ENCODE measurements around the gene SLC44A3. TPM values are rescaled to one million over a fixed set of nuclear protein-coding genes. Genes with fewer than 3 reads are reported as not detected.

The SLC44A3 gene
- 100 to 1,000 TPM in 1 of 4 donors, 10 to 100 TPM in 3; 11.6 to 103 (median 78.2) TPM for polyA plus RNA-seq (ENCODE audit: insufficient read length in 4 of 4)

GRCh38 chr1:94819945-94820746 is at the start of gene SLC44A3:
TSS of gene SLC44A3 (plus strand) at chr1:94820357. CDS start at chr1:94820452, 95 bp downstream.
- no peak for DNase-seq (ENCODE audit: low read depth in 4 of 4, low spot score in 3 of 4)

- DNase-seq (ENCODE audit: low read depth in 4 of 4, low spot score in 3 of 4), result no peak
These were observed 47.9 kb upstream of the SLC44A3 start for GRCh38 chr1:94772230-94772641.

- no peak for DNase-seq (ENCODE audit: low read depth in 4 of 4, low spot score in 3 of 4)
These were observed 47.3 kb upstream of the SLC44A3 start for GRCh38 chr1:94772845-94773244.

- no peak for DNase-seq (ENCODE audit: low read depth in 4 of 4, low spot score in 3 of 4)
These were observed 46.8 kb upstream of the SLC44A3 start for GRCh38 chr1:94773296-94773809.

- DNase-seq (ENCODE audit: low read depth in 4 of 4, low spot score in 3 of 4), result no peak
These were observed 46.2 kb upstream of the SLC44A3 start for GRCh38 chr1:94773931-94774422.

- no peak for DNase-seq (ENCODE audit: low read depth in 4 of 4, low spot score in 3 of 4)
These were observed 43.7 kb upstream of the SLC44A3 start for GRCh38 chr1:94776474-94776873.

GRCh38 chr1:94777281-94777680 is 42.9 kb upstream of the SLC44A3 start:
- no peak for DNase-seq (ENCODE audit: low read depth in 4 of 4, low spot score in 3 of 4)

- no peak for DNase-seq (ENCODE audit: low read depth in 4 of 4, low spot score in 3 of 4)
These were observed 41.3 kb upstream of the SLC44A3 start for GRCh38 chr1:94778808-94779207.

GRCh38 chr1:94783342-94784189 is 36.6 kb upstream of the SLC44A3 start:
- no peak for DNase-seq (ENCODE audit: low read depth in 4 of 4, low spot score in 3 of 4)

GRCh38 chr1:94784190-94784515 is 36.0 kb upstream of the SLC44A3 start:
- DNase-seq (ENCODE audit: low read depth in 4 of 4, low spot score in 3 of 4), result no peak

GRCh38 chr1:94787691-94788090 is 32.5 kb upstream of the SLC44A3 start:
- no peak for DNase-seq (ENCODE audit: low read depth in 4 of 4, low spot score in 3 of 4)

GRCh38 chr1:94790246-94790645 is 29.9 kb upstream of the SLC44A3 start:
- no peak for DNase-seq (ENCODE audit: low read depth in 4 of 4, low spot score in 3 of 4)

GRCh38 chr1:94790670-94791069 is 29.5 kb upstream of the SLC44A3 start:
- no peak for DNase-seq (ENCODE audit: low read depth in 4 of 4, low spot score in 3 of 4)

- no peak for DNase-seq (ENCODE audit: low read depth in 4 of 4, low spot score in 3 of 4)
These were observed 27.5 kb upstream of the SLC44A3 start for GRCh38 chr1:94792473-94793295.

GRCh38 chr1:94793296-94793656 is 26.9 kb upstream of the SLC44A3 start:
- no peak for DNase-seq (ENCODE audit: low read depth in 4 of 4, low spot score in 3 of 4)

GRCh38 chr1:94795434-94795833 is 24.7 kb upstream of the SLC44A3 start:
- no peak for DNase-seq (ENCODE audit: low read depth in 4 of 4, low spot score in 3 of 4)

- DNase-seq (ENCODE audit: low read depth in 4 of 4, low spot score in 3 of 4), result no peak
These were observed 23.9 kb upstream of the SLC44A3 start for GRCh38 chr1:94796266-94796665.

- no peak for DNase-seq (ENCODE audit: low read depth in 4 of 4, low spot score in 3 of 4)
These were observed 22.9 kb upstream of the SLC44A3 start for GRCh38 chr1:94797291-94797690.

- no peak for DNase-seq (ENCODE audit: low read depth in 4 of 4, low spot score in 3 of 4)
These were observed 22.1 kb upstream of the SLC44A3 start for GRCh38 chr1:94798054-94798453.

GRCh38 chr1:94798462-94798861 is 21.7 kb upstream of the SLC44A3 start:
- no peak for DNase-seq (ENCODE audit: low read depth in 4 of 4, low spot score in 3 of 4)

GRCh38 chr1:94799206-94799605 is 21.0 kb upstream of the SLC44A3 start:
- no peak for DNase-seq (ENCODE audit: low read depth in 4 of 4, low spot score in 3 of 4)

All from left renal pelvis (tissue), 4 donors.